Lower leg skin (tissue), 3 donors: ENCODE measurements around the gene ANKRD13D.

Source experiments
- CTCF ChIP-seq, 3 donors: fragments of 450-650 bp; IDR thresholded peaks; one replicate each; pipeline ENCODE4 v1.5.1; 2016; ENCODE audit warnings: antibody characterized with exemption in 3 of 3, mild to moderate bottlenecking in 3 of 3, moderate library complexity in 2 of 3
- POLR2A ChIP-seq, 2 donors: fragments of 450-650 bp; IDR thresholded peaks; one replicate each; pipeline ENCODE4 v1.6.1; 2016 to 2017; ENCODE audit warnings: antibody characterized with exemption in 2 of 2, mild to moderate bottlenecking in 1 of 2, moderate library complexity in 1 of 2

- no peak for TF ChIP-seq CTCF (IDR thresholded peaks at IDR 0.05)
- TF ChIP-seq POLR2A (IDR thresholded peaks at IDR 0.05), result no peak
Observed at GRCh38 chr11:67270256-67271204, 18.6 kb upstream of the ANKRD13D start.
